Sigmoid colon (tissue), 7 donors: ENCODE measurements around the gene ITPR2. TPM values are rescaled to one million over a fixed set of nuclear protein-coding genes. Genes with fewer than 3 reads are reported as not detected.

Experiments
- DNase-seq: peaks from one replicate; pipeline ENCODE4 v3.0.0-alpha.2; 2019
- H3K27ac ChIP-seq, 4 donors: fragments of 200-600 bp; sonication (generic); one replicate each; pipeline ENCODE4 v1.5.1; 2016 to 2019; ENCODE audit warnings: mild to moderate bottlenecking in 1 of 4
- H3K27me3 ChIP-seq, 3 donors: fragments of 200-600 bp; sonication (generic); one replicate each; pipeline ENCODE4 v1.5.1; 2019; ENCODE audit warnings: mild to moderate bottlenecking in 1 of 3
- H3K36me3 ChIP-seq, 4 donors: fragments of 200-600 bp; sonication (generic); one replicate each; pipeline ENCODE4 v1.5.1; 2016 to 2019
- H3K4me1 ChIP-seq, 4 donors: fragments of 200-600 bp; sonication (generic); one replicate each; pipeline ENCODE4 v1.5.1; 2017 to 2019
- H3K4me3 ChIP-seq, 4 donors: fragments of 200-600 bp; sonication (generic); one replicate each; pipeline ENCODE4 v1.5.1; 2017 to 2019; ENCODE audit warnings: mild to moderate bottlenecking in 2 of 4, moderate library complexity in 1 of 4
- H3K9me3 ChIP-seq, 4 donors: fragments of 200-600 bp in 3 of 4; sonication (generic) in 3 of 4; one replicate each; pipeline versions ENCODE4 v1.5.1 to v1.6.1; 2013 to 2019
- EP300 ChIP-seq, 4 donors: sonication (generic); formaldehyde crosslinking; IDR thresholded peaks; one replicate each; pipeline ENCODE4 v1.6.1; 2017; ENCODE audit warnings: antibody characterized with exemption in 4 of 4
- POLR2A ChIP-seq, 2 donors: fragments of 450-650 bp; IDR thresholded peaks; one replicate each; pipeline ENCODE4 v1.6.1; 2016; ENCODE audit warnings: antibody characterized with exemption in 2 of 2, mild to moderate bottlenecking in 2 of 2, moderate library complexity in 2 of 2
- POLR2AphosphoS5 ChIP-seq, 4 donors: sonication (generic); formaldehyde crosslinking; IDR thresholded peaks; one replicate each; pipeline ENCODE4 v1.6.1; 2017; ENCODE audit warnings: antibody characterized with exemption in 4 of 4
- WGBS, 2 donors: extraction: QIAGEN DNeasy Blood & Tissue Kit; methylation state at CpG; one replicate each; pipeline ENCODE4 v1.1.7; 2013; 5-methylcytosine and 5-hydroxymethylcytosine counted together
- intact Hi-C: fragments of 100-400 bp; cut with DNase I; formaldehyde crosslinking; loops from one replicate; pipeline ENCODE4 v1.15.1; 2023
- polyA plus RNA-seq, 3 donors: library from polyadenylated mRNA; stranded (reverse); fragments of 200-250 nt; gene quantifications; one replicate each; pipeline ENCODE4 v1.2.3, GENCODE V29; 2013
- total RNA-seq, 4 donors: library from RNA; depleted of rRNA; stranded (reverse); fragments of >200 nt; gene quantifications; one replicate each; pipeline ENCODE4 v1.1.0, GENCODE V29; 2016
- TF ChIP-seq, protein P1 (sequence below), 4 experiments: fragments of 450-650 bp in 3 of 4; fragments of 200-600 bp in 1 of 4; IDR thresholded peaks; one replicate each; pipeline ENCODE4 v1.5.1; 2016 to 2019; ENCODE audit warnings: antibody characterized with exemption in 4 of 4, mild to moderate bottlenecking in 3 of 4, moderate library complexity in 2 of 4
- donor health status: healthy with polysubstance abuse.
- donor health status: Bipolar disorder and iron deficiency.
- donor health status: healthy.

ITPR2 gene
- total and polyA plus RNA-seq, 7 donors, result 1.4 to 78.1 (median 58.9) TPM

DNA sequence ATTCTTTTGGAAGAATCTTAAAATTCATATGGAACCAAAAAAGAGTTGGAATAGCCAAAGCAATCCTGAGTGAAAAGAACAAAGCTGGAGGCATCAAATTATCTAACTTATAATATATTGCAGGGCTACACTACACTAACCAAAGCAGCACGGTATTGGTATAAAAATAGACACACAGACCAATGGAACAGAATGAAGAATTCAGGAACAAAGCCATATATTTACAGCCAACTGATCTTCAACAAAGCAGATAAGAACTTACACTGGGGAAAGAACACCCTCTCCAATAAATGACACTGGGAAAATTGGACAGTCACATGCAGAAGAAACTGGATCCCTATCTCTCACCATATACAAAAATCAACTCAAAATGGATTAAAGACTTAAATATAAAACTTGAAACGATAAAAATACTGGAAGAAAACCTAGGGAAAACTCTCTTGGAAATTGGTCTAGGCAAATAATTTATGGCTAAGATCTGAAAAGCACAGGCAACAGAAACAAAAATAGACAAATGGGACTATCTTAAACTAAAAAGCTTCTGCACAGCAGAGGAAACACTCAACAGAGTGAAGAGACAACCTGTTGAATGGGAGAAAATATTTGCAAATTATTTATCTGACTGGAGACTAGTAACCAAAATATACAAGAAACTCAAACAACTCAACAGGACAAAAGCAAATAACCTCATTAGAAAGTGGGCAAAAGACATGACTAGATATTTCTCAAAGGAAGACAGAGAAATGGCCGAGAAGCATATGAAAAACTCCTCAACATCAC, 286.3 kb downstream of the ITPR2 start:
- H3K27me3 ChIP-seq, result no peaks in the 10 kb centered on the region
- peaks cover 0 to 20% (median 2%) of the 10 kb centered on the region in 4 donors for H3K36me3 ChIP-seq
- no peak for TF ChIP-seq EP300 (IDR thresholded peaks at IDR 0.05)
- TF ChIP-seq POLR2A (IDR thresholded peaks at IDR 0.05), result no peak
- TF ChIP-seq POLR2AphosphoS5 (IDR thresholded peaks at IDR 0.05), result no peak
- TF ChIP-seq, protein P1, sequence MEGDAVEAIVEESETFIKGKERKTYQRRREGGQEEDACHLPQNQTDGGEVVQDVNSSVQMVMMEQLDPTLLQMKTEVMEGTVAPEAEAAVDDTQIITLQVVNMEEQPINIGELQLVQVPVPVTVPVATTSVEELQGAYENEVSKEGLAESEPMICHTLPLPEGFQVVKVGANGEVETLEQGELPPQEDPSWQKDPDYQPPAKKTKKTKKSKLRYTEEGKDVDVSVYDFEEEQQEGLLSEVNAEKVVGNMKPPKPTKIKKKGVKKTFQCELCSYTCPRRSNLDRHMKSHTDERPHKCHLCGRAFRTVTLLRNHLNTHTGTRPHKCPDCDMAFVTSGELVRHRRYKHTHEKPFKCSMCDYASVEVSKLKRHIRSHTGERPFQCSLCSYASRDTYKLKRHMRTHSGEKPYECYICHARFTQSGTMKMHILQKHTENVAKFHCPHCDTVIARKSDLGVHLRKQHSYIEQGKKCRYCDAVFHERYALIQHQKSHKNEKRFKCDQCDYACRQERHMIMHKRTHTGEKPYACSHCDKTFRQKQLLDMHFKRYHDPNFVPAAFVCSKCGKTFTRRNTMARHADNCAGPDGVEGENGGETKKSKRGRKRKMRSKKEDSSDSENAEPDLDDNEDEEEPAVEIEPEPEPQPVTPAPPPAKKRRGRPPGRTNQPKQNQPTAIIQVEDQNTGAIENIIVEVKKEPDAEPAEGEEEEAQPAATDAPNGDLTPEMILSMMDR (IDR thresholded peaks at IDR 0.05), result no peak
- H3K27ac ChIP-seq, result no peak overlapping the region
- no peaks in the 10 kb centered on the region for H3K9me3 ChIP-seq
- H3K4me1 ChIP-seq, result no peaks in the 10 kb centered on the region
- no peak for DNase-seq
- 90 to 97% methylated on average over 3 of the region's 3 CpGs for WGBS, 2 donors
- intact Hi-C loops, result no loop called here
- H3K4me3 ChIP-seq, result no peak overlapping the region

DNA sequence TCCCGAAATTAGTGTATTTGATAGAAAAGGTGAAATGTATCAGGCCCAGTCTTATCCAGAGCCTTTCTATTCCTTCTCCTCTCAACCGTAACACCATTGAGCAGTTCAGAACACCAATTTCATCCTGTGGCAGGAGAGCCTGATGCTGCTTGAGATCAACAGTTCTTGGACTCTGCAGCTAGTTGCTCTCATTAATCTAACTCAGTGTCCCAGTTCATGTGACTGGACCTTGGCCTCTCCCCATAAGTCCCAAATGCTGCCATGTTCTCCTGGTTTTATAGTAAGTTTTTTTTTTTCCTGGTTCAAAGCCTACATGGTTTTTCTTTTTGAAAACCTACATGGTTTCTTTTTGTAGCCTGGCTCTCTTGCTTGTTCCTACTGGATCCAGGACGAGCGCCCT, 293.9 kb downstream of the ITPR2 start:
- intact Hi-C loops, result no loop called here
- Histone ChIP-seq H3K27ac (no peak overlapping the region), H3K27me3 (no peaks in the 10 kb centered on the region), H3K36me3 (no peaks in the 10 kb centered on the region), H3K4me3 (no peak overlapping the region), H3K4me1 (no peaks in the 10 kb centered on the region), H3K9me3 (no peaks in the 10 kb centered on the region)
- TF ChIP-seq, protein P1 (IDR thresholded peaks at IDR 0.05), result no peak
- no peak for TF ChIP-seq POLR2A (IDR thresholded peaks at IDR 0.05)
- TF ChIP-seq POLR2AphosphoS5 (IDR thresholded peaks at IDR 0.05), result no peak
- no peak for DNase-seq
- 88 to 95% methylated on average over 4 of the region's 4 CpGs for WGBS, 2 donors

DNA sequence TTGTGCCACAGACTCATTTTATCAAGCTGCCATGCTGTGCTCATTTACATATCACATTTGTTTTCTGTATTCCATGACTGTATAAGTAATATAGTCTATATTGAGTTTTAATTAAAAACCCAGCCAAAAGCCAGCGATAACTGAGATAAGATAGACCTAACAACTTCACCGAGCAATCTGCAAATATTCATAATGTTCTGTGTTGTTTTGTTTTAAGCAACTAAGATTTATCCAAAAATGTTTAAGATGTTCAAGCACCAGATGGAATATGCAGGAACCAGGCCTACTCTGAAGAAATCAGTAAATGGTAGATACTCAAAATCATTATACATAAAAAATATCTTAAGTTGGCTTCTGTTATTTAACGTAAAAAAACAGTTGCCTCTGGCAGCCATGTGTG, 295.3 kb downstream of the ITPR2 start:
- intact Hi-C loops, result no loop called here

DNA sequence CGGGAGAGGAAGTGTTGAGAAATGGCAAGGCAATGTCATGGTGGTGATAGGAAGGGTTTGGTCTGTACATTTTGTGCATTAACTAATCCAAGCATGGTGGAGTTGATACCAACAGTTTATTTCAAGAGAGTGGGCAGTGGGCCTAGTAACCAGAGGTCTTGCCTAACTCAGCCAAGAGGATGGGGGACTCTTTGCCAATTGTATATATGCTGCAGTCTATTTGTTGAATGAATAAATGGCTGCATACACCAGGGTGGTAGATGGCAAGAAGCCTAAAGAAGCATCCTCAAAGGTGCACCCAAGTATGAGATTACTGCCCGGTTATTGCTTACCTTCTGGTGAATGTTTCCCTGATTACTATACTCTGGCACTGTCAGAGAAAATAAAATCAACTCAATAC, 295.9 kb downstream of the ITPR2 start:
- TF ChIP-seq POLR2A (IDR thresholded peaks at IDR 0.05), result no peak
- TF ChIP-seq EP300 (IDR thresholded peaks at IDR 0.05), result no peak
- H3K9me3 ChIP-seq, result no peaks in the 10 kb centered on the region
- DNase-seq, result no peak
- WGBS, 2 donors, result 94% methylated on average over 2 of the region's 2 CpGs
- no peaks in the 10 kb centered on the region for H3K27me3 ChIP-seq
- intact Hi-C loops, result no loop called here
- no peak overlapping the region for H3K27ac ChIP-seq
- H3K36me3 ChIP-seq, result no peaks in the 10 kb centered on the region
- no peaks in the 10 kb centered on the region for H3K4me1 ChIP-seq
- no peak overlapping the region for H3K4me3 ChIP-seq

More for the DNA sequence above, 295.3 kb downstream of the ITPR2 start:
- DNase-seq, result no peak
- no peaks in the 10 kb centered on the region for H3K36me3 ChIP-seq
- no peak for TF ChIP-seq EP300 (IDR thresholded peaks at IDR 0.05)
- TF ChIP-seq POLR2A (IDR thresholded peaks at IDR 0.05), result no peak
- TF ChIP-seq POLR2AphosphoS5 (IDR thresholded peaks at IDR 0.05), result no peak
- TF ChIP-seq, protein P1 (IDR thresholded peaks at IDR 0.05), result no peak
- H3K27me3 ChIP-seq, result no peaks in the 10 kb centered on the region
- no peak overlapping the region for H3K27ac ChIP-seq
- WGBS, 2 donors, result 95 to 97% methylated on average over 3 of the region's 3 CpGs
- no peaks in the 10 kb centered on the region for H3K9me3 ChIP-seq
- no peaks in the 10 kb centered on the region for H3K4me1 ChIP-seq
- no peak overlapping the region for H3K4me3 ChIP-seq

DNA sequence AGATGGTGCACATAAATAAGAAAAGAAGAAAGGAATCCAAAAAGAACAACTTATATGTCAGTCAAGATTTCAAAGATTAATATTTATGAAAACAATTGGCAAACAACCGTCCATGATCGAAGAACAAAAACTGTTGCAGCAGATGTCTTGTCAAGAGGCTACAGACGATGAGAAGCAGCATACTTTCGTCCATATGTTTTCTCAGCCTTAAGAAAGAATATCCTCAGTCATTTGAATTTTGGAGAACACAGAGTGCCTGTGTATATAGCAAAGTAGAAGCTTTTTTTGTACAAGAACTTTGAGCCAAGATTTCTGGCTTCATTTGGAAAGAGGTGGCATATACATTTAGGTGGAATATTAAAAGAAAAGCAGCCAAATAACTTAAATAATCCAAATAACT, 297.2 kb downstream of the ITPR2 start:
- 89 to 96% methylated on average over 4 of the region's 4 CpGs for WGBS, 2 donors
- Histone ChIP-seq H3K36me3 (no peaks in the 10 kb centered on the region), H3K9me3 (no peaks in the 10 kb centered on the region), H3K4me1 (no peaks in the 10 kb centered on the region), H3K27me3 (no peaks in the 10 kb centered on the region), H3K27ac (no peak overlapping the region), H3K4me3 (no peak overlapping the region)
- intact Hi-C loops, result no loop called here
- no peak for TF ChIP-seq POLR2A (IDR thresholded peaks at IDR 0.05)
- TF ChIP-seq EP300 (IDR thresholded peaks at IDR 0.05), result no peak
- no peak for TF ChIP-seq POLR2AphosphoS5 (IDR thresholded peaks at IDR 0.05)
- TF ChIP-seq, protein P1 (IDR thresholded peaks at IDR 0.05), result no peak
- no peak for DNase-seq
